Cerebellar cortex (tissue), 1 donor: ENCODE data around the gene AIF1L.

Source experiments
- DNase-seq: peaks from one replicate; pipeline ENCODE4 v3.0.0-alpha.2; 2015; ENCODE audit warnings: low spot score

The AIF1L gene

DNA sequence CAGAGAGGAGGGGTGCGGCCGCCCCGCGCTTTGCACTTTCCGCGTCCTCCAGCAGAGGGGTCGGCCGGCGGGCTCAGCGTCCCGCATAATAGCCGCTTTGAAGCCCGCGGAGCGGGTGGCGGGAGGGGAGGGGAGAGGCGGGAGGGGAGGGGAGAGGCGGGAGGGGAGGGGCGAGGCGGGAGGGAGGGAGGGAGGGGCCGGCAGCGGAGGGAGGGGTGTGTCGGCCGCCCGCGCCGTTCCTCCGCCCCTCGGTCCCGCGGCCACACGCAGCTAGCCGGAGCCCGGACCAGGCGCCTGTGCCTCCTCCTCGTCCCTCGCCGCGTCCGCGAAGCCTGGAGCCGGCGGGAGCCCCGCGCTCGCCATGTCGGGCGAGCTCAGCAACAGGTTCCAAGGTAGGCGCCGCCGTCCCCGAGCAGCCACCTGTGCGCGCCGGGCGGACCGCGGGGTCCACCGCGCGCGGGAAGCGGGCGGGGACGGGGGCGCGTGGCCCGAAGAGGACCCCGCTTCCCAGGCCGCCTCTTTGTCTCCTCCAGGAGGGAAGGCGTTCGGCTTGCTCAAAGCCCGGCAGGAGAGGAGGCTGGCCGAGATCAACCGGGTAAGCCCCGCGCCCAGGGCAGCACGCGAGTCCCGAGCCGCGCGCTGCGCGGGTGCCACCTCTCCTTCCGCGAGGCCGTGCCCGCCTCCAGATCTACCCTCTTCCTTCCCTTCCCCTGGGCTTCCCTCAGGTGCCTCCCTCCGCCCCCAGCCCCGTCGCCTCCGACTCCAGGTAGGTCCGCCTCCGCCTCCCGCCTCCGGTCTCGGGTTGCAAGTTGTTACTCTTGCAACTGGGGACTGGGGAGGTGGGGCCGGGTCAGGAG, at the start of gene AIF1L:
TSS of gene AIF1L (plus strand) at position 263 of the 857 bp plus-strand sequence. CDS start at position 362, 99 bp downstream.
- no peak for DNase-seq

DNA sequence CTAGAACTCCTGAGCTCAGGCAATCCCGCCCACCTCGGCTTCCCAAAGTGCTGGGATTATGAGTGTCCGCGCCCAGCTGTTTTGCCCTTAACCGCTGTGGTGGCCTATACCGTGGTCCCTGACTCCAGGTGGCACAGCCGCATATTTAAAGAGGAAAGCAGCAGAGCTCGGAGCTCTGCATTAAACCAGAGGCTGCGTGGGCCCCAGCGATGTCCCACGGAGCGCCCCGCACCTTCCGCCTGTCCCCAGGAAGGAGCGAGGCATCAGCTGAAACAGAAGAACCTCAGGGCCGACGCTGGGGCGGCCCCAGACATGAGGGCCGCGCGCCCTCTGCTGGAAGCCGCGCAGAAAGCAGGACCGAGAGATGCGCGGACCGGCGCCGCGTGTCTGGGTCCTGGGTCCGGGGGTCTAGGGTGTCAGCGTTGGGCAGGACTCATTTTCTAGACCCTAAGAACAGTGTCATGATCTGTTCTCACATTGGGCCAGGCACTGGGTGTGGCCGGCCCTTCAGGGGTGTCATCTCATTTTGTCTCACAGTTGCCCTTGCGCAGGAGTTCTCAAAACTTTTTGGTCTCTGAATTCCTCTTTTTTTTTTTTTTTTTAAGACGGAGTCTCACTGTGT, 49.6 kb upstream of the AIF1L start:
- peak; percentile 59 for DNase-seq

DNA sequence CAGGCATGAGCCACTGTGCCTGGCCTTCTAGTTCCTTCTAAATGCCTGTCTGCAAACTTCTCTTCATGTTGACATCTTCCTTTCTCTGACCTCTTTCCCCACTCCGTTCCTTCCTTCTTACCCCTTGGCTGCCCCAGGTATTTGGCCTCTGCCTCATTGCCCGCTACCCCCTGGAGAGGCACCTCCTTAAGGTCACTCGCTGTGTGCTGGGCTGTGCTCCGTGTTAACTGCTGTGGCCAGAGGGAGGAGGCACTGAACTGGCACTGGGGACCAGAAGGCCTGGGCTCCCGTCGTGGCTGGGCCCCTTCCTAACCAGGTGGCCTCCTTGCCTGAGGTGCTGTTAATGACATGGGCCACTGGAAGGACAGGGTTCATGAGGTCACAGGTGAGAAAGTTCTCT, 48.0 kb upstream of the AIF1L start:
- no peak for DNase-seq

DNA sequence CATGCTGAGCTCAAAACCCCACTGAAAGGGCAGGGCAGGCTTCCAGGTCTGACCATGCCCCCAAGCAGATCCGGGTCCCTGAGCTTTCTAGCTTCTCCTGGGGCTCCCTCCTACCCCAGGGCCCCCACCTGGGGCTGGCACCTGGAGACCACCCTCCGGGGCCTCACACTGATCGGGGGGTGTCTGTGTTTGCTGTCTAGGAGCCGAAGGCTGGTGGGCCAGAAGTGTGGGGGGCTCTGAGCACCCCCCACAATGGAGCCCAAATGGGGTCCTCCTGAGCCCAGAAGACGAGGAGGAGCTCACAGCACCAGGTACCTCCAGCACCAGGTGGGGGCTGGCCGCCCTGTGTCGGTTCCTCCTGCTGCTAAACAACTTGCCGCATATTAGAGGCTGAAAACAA, 47.5 kb upstream of the AIF1L start:
- DNase-seq = no peak

DNA sequence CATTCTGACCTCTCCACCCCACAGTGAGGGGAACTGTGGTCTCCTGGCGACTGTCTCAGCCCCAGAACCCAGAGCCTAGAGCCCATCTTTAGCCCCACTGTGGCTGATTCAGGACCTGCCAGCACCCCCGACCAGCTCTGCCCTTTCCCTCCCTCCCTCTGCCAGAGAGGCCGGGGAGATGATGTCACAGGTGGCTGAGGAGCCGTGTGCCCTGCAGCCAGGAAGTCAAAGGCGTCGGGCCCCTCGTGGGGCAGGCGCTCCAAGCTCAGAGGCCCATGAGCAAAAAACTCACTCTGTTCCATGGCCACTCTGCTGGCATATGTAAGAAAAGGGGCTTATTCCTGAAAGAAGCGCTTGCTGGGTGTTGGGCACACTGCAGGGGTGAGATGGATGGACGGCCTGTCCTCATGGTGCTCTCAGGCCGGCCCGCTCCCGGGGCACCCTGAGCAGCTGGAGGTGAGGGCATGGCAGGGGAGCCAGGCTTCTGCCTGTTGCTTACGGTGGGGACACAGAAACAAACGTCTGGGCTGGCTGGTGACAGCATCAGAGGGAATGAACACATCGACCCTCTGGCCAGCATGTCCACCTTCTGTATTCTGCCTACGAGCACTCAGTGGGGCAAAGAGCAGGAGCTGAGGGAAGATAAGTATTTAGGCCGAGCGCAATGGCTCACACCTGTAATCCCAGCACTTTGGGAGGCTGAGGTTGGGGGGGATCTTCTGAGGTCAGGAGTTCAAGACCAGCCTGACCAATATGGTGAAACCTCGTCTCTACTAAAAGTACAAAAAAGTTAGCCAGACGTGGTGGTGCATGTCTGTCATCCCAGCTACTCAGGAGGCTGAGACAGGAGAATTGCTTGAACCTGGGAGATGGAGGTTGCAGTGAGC, 46.3 kb upstream of the AIF1L start:
- no peak for DNase-seq

DNA sequence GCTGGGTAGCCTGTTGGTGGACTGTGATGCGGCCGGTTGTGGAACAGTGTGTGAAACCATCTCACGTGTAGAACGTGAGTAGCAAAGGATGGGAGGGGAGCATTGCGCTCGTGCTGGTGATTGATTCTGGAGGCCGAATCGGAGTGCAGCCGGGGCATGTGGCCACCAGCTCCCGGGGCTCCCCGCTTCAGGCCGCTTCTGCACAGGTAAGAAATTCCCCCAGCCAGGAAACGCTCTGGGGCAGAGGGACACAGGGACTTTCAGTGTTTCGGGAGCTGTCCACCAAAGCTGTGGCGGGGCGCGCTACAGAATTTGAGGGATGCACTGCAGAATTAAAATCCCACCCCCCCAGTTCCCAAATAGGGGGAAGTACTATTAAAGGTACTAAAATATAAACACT, 45.5 kb upstream of the AIF1L start:
- DNase-seq = no peak

DNA sequence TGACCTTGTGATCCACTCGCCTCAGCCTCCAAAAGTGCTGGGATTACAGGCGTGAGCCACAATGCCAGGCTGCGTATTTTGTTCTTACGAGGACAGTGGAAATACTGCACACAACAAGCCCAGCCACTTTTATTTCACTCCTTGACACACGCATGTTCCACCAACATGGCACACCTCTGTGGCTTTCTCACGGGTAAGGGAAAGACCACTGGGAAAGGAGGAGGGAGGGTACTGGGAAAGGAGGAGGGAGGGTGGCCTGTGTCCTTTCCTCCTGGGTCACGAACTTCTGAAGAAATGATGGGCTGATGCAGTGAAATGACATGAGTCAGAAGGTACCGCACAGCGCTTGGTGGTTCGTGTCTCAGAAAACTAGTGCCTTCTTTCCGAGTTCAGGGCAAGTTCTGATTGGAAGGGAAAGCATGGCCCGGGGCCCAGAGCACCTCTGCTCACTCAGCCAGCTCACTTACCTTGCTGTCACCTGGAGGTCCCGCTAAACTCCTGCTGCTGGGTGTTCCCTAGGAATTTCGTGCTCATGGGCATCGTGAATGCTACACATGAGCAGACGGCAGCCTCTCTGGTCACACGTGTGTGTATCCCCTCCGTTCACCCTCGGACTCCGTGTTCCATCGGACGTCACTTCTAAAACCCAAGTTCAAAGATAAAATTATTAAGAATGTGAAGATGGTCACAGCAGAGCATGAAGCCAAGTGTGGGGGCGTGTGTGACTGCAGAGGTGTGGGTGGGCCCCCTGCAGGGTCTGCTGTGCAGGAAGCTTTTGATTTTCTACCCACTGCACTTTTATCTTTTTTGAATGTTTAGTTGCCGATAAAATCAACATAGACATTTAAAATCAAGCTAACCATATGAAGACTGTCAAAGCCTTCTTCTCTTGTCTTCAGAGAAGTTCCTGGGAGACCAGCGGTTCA, 44.5 kb upstream of the AIF1L start:
- DNase-seq = no peak

DNA sequence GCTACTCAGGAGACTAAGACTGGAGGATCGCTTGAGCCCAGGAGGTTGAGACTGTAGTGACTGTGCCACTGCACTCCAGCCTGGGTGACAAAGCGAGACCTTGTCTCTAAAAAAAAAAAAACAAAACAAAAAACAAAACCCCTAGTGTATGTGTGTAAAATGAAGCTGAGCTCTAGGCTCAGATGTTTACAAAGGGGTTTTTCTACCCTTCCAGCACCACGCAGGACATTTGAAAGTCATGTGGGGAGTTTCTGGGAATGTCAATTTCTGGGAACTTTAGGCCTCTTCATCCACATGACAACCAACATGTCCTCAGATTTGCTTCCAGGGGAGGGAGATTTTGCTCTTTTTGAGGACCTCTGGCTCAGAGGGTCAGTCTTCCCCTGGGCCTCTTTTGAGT, 42.4 kb upstream of the AIF1L start:
- DNase-seq = no peak

DNA sequence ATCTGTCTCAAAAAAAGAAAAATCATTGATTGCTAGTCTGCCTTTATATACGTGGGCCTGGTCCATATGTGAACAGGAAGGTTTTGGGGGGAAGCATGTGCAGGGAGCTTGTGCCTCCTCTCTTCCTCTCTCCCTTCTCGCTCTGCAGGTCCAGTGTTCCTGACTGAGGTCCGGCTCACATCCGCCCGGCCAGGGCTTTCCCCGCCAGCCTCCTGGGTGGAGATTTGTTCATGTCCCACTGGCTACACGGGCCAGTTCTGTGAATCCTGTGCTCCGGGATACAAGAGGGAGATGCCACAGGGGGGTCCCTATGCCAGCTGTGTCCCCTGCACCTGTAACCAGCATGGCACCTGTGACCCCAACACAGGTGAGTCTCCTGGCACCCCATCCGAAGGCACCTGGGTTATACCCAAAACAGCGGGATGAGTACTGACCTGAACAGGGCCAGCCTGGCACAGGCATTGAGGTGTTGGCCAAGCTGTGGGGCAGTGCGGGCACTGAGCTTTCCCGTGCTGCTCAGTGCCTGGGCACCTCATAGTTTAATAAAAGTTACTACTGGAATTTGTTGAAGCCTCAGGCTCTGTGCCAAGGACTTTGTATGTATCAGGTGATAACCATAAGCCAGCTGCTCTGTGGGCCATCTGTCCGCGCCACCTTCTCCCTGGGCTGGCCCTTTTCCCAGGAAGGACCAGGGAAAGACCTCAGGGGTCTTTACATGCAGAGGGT, 39.4 kb upstream of the AIF1L start:
- DNase-seq = no peak

DNA sequence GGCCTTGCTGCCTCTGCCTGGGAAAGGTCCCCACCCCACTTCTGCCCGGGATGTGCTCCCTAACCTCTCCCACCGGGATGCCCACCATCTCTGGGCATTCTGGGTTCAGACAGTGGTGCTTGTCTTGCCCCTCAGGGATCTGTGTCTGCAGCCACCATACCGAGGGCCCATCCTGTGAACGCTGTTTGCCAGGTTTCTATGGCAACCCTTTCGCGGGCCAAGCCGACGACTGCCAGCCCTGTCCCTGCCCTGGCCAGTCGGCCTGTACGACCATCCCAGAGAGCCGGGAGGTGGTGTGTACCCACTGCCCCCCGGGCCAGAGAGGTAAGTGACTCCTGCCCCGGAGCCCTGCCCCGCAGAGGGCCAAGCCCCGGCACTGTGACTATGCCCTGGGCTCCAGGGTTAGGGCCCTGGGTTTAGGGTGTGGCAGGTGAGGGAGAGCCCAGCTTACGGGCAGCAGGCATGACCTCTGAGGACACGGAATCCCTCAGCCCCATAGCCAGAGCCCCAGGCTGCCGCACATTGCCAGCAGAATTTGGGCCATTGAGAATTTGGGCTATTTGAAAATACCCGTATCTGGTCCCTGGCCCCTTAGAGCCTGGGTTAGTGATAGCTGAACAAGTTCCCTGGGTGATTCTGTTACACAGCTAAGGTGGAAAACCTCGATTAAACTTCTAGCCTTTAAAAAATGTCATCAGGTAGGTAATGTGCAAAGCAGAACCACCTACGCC, 35.3 kb upstream of the AIF1L start:
- no peak for DNase-seq

DNA sequence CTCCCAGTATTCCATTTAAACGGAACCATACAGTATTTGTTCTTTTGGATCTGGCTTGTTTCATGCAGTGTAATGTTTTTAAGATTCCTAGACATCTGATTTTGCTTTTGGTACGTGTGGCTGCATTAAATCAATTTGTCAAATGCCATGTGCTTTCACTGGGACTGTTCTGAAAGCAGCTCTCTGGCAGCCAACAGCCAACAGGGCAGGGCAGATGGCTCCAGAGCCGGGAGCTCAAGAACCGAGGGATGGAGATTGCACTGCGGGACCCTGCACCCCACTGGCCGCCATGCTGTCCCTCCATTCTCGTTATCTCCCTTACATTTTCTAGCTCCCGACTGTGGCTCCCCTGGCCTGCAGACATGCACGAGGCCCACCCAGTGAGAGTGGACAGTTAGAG, 33.4 kb upstream of the AIF1L start:
- DNase-seq = peak; percentile 63

DNA sequence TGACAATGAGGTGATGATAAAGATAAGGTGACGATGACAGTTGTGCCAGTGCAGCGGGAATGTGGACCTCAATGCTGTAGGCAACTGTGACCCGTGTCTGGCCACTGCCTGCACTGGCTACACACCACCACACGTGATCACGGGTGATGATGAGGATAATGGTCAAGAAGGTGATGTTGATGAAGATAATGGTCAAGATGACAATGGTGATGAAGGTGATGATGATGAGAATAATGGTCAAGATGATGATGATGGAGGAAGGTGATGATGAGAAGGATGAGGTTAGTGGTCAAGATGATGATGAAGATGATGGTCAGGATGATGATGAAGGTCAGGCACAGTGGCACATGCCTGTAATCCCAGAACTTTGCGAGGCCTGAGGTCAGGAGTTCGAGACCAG, 30.7 kb upstream of the AIF1L start:
- no peak for DNase-seq

DNA sequence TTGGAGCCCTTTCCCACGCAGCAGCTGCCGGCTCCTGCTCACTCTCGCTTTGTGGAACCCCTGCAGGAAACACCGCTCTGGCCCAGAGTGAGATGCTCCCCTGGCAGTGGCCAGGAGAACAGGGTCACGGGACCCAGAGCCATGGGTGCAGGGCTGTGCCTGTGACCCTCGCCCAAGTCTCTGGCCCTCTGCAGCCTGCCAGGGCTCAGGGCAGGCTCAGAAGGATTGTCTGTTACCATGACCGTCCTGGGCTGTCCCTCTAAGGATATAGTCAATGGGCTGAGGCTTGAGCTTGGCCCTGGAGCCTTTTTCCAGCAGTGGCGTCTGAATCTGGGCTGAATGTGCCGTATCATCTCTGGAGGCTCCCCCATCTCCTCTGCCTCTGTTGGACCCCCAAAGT, 28.7 kb upstream of the AIF1L start:
- no peak for DNase-seq

DNA sequence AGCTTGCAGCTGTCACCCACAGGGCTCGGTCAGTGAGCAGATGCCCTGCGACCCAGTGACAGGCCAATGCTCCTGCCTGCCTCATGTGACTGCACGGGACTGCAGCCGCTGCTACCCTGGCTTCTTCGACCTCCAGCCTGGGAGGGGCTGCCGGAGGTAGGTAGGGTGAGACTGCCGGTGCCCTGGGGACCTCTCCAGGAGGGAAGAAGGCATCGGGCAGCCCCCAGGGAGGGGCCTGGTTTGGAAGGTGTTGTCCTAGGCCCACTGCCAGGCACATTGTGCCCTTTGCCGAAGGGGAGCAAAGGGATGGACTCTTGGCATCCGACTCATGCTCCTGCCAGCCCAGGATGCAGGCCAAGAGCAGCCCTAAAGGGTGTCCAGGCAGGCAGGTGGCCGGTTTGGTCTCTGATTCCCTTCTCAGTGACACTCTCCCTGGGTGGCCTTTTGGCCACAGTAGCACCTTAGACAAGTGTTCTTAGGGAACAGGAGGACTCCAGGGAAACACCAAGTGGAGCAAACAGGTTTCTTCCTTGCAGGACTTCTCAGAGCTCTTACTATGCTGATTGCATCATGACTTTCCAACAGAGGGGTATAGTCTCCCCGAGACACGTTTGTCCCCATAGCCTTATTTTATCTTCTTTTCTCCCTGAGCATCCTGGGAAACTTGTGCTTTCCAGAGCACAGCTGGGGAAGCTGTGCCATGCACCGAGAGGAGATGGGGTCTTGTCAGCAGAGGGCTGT, 28.1 kb upstream of the AIF1L start:
- DNase-seq = no peak

DNA sequence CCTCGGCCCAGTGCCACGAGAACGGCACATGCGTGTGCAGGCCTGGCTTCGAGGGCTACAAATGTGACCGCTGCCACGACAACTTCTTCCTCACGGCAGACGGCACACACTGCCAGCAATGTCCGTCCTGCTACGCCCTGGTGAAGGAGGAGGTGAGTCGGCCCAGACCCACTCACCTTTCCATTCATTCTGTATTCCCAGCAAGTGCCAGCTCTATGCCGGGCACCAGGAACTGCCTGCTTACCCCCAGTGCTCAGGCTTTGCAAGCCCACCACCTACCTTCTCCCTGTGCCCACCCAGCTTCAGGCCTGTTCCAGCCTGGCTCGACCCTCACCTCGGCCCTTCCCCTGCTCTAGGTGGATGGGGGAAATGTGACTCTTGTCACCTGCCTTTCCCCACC, 26.6 kb upstream of the AIF1L start:
- no peak for DNase-seq

DNA sequence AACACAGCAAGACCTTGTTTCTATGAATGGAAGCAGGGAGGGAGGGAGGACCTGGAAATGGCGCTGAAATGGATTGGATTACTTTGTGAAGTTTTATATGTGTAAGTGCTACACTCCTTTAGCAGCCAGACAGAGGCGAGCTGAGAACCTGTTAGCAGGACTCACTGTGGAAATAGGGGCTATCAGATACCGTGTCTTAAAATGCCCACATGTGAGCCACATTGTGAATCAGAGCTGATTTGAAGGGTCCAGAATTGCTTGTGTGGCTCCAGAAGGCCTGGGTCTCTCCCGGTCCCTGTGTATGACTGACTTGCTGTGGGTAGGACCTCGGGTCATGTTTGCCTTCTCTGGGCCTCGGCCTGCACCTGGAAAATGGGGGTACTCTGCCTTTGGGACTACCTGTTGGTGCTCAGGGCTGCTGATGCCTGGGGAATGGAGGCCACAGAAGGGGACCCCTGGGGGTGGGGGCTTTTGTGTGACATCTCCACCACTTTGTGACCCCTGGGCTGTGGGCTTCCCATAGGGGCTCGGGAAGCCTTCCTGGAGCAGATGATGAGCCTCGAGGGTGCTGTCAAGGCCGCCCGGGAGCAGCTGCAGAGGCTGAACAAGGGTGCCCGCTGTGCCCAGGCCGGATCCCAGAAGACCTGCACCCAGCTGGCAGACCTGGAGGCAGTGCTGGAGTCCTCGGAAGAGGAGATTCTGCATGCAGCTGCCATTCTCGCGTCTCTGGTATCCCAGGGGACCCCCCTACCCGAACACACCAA, 24.0 kb upstream of the AIF1L start:
- DNase-seq = no peak

DNA sequence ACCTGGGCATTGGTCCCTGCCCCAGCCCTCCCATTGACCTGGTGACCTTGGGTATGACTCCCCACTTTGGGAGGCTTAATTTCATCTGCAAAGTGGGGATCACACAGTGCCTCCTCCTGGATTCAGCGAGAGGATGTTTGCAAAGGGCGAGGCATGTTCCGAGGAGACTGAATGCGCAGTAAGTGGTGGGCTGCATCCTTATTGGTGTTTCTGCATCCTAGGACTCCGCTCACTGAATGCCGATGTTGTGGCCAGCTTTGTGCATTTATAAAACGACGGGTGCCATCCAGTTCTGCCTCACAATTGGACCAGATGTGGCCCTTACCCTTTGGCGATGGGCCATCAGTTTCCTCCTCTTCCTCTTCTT, 23.5 kb upstream of the AIF1L start:
- DNase-seq = no peak

DNA sequence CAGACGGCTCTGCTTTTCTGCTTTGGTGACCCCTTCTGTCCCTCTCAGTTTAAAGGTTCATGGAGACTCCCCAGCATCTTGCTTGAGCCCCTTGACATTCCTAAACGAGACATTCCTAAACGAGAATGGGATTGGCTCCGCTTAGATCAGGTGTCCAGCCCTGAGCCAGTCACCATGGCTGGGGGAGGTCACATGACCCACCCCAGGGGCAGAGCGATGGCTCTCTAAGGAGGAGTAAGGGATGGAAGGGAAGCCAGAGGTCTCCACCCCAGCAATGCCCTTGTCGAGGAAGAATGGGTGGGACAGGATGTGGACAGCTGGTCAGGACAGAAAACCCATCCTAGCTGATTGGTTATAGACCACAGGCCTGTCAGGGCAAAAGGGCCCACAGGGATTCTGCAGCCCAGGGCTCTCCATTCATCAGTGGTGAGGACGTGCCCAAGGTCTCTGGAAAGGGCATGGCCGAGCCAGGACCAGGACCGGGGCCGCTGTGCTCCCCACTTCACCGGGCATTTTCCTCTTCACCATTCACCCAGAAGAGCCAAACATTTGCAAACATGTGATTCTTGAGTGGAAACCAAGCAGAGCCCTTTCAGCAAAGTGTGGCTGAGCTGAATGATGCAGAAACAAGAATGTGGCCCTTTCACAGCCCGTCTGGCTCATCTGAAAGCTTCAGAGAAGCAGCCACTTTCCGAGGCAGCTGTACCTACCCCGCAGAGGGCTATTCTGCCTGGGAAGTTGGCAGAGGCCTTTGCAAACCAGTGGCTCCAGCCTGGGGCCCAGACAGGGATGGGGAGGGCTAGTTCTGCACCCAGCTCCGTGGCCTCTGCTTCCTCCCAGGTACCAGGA, 19.8 kb upstream of the AIF1L start:
- no peak for DNase-seq
